GM12878 (cell line): Measurements from ENCODE around the gene ASIC4. TPM values are rescaled to one million over a fixed set of nuclear protein-coding genes. Genes with fewer than 3 reads are reported as not detected.

ENCODE experiments used
- ATAC-seq: fragments of 200-7000 bp; cut with Tn5 transposase; 3 replicates; pipeline ENCODE4 v1.9.1; 2020; ENCODE audit warnings: mild to moderate bottlenecking, moderate library complexity
- BruUV-seq: library from RNA; stranded (reverse); fragments of 400-500 nt; replicated peaks from 2 replicates; lab custom pipeline; 2021; lab: Mats Ljungman, UMichigan
- CTCF ChIA-PET: fragments of 300-600 bp; sonication (Branson Sonifier 250); formaldehyde crosslinking; extraction: SDS; loops from one replicate; lab custom pipeline; 2021; ENCODE audit warnings: inconsistent platforms; lab: Yijun Ruan, JAX
- POLR2A ChIA-PET: fragments of 350-600 bp; formaldehyde crosslinking; extraction: SDS; loops from one replicate; lab custom pipeline; 2021; ENCODE audit warnings: inconsistent platforms; lab: Charles Lee
- RAD21 ChIA-PET: fragments of 300-600 bp; sonication (Branson Sonifier 250); formaldehyde crosslinking; loops from one replicate; lab custom pipeline; 2023; ENCODE audit warnings: antibody characterized with exemption; ENCODE audit not compliant: unreplicated experiment; lab: Charles Lee
- SMC1A ChIA-PET: fragments of 300-600 bp; sonication (Branson Sonifier 250); formaldehyde crosslinking; loops from one replicate; lab custom pipeline; 2023; ENCODE audit not compliant: unreplicated experiment, uncharacterized antibody; lab: Charles Lee
- DNase-seq: peaks from one replicate; pipeline ENCODE4 v3.0.0-alpha.2; 2011; ENCODE audit warnings: low read depth, low spot score
- FAIRE-seq: peaks from 3 replicates; lab custom pipeline; 2011; peaks lifted over from hg19 to GRCh38; lab: Jason Lieb, UNC
- H2AFZ ChIP-seq: 2 replicates; pipeline ENCODE4 v1.6.0; 2011; ENCODE audit warnings: low read depth, low read length, control low read depth; ENCODE audit not compliant: control insufficient read depth
- H3K27ac ChIP-seq: 2 replicates; pipeline ENCODE4 v1.5.1; 2011; ENCODE audit warnings: control low read depth; ENCODE audit not compliant: control insufficient read depth, insufficient read depth
- H3K27me3 ChIP-seq, 2 experiments: replicated peaks in 1 of 2; 2 replicates each; pipeline versions ENCODE4 v1.6.0 to v1.6.1; 2011; ENCODE audit warnings: low read length in 1 of 2; ENCODE audit not compliant: control insufficient read depth in 2 of 2, insufficient read depth in 2 of 2
- H3K36me3 ChIP-seq, 2 experiments: 2 replicates each; pipeline ENCODE4 v1.5.1; 2011; ENCODE audit warnings: low read length in 1 of 2; ENCODE audit not compliant: control insufficient read depth in 2 of 2, insufficient read depth in 2 of 2
- H3K4me1 ChIP-seq: 2 replicates; pipeline ENCODE4 v1.6.1; 2011; ENCODE audit warnings: mild to moderate bottlenecking, low read length, moderate library complexity, mixed read lengths; ENCODE audit not compliant: control insufficient read depth, insufficient read depth
- H3K4me2 ChIP-seq: 2 replicates; pipeline ENCODE4 v1.6.0; 2011; ENCODE audit warnings: control low read depth; ENCODE audit not compliant: control insufficient read depth, insufficient read depth
- H3K4me3 ChIP-seq: fragments of 200-600 bp; sonication (generic); 2 replicates; pipeline ENCODE4 v1.5.1; 2016
- H3K79me2 ChIP-seq: 2 replicates; pipeline ENCODE4 v1.6.0; 2011; ENCODE audit warnings: low read length; ENCODE audit not compliant: control insufficient read depth, insufficient read depth
- H3K9ac ChIP-seq: 2 replicates; pipeline ENCODE4 v1.8.0; 2011; ENCODE audit warnings: low read length, control low read depth, mixed read lengths; ENCODE audit not compliant: control insufficient read depth, insufficient read depth
- H3K9me3 ChIP-seq: replicated peaks from 3 replicates; pipeline ENCODE4 v1.5.1; 2011; ENCODE audit warnings: mild to moderate bottlenecking, low read length; ENCODE audit not compliant: control insufficient read depth, insufficient read depth
- H4K20me1 ChIP-seq: 2 replicates; pipeline ENCODE4 v1.6.0; 2011; ENCODE audit not compliant: control insufficient read depth, insufficient read depth
- BCL3 ChIP-seq: IDR thresholded peaks from 2 replicates; pipeline ENCODE4 v1.6.1; 2011; ENCODE audit warnings: borderline replicate concordance, low read depth, mild to moderate bottlenecking, moderate library complexity, low read length; ENCODE audit not compliant: insufficient read depth, poor library complexity, severe bottlenecking
- E2F4 ChIP-seq: IDR thresholded peaks from 2 replicates; pipeline ENCODE4 v1.6.1; 2012; ENCODE audit warnings: low read depth, low read length, improper control_type of control experiment
- IRF3 ChIP-seq: fragments of 450-650 bp; IDR thresholded peaks from 2 replicates; pipeline ENCODE4 v1.6.1; 2014; ENCODE audit warnings: mild to moderate bottlenecking
- MEF2B ChIP-seq: fragments of 450-650 bp; IDR thresholded peaks from 2 replicates; pipeline ENCODE4 v1.6.1; 2018; ENCODE audit warnings: mild to moderate bottlenecking, moderate library complexity; ENCODE audit not compliant: partially characterized antibody, poor library complexity, severe bottlenecking
- MLLT1 ChIP-seq: fragments of 450-650 bp; IDR thresholded peaks from 2 replicates; pipeline ENCODE4 v1.6.1; 2016; ENCODE audit warnings: mild to moderate bottlenecking
- NRF1 ChIP-seq: conservative IDR thresholded peaks from 2 replicates; pipeline ENCODE4 v1.6.1; 2011; ENCODE audit warnings: mild to moderate bottlenecking, low read depth, low read length, improper control_type of control experiment
- REST ChIP-seq: IDR thresholded peaks from 2 replicates; pipeline ENCODE4 v1.6.1; 2012; ENCODE audit warnings: mild to moderate bottlenecking, low read depth, low read length
- TCF3 ChIP-seq: IDR thresholded peaks from 2 replicates; pipeline ENCODE4 v1.6.1; 2012; ENCODE audit warnings: low read depth, mild to moderate bottlenecking, low read length, borderline replicate concordance; ENCODE audit not compliant: insufficient read depth
- ZSCAN29 ChIP-seq: fragments of 450-650 bp; IDR thresholded peaks from 2 replicates; pipeline ENCODE4 v1.6.1; 2017; ENCODE audit warnings: mild to moderate bottlenecking, moderate library complexity
- WGBS: methylation state at CpG from one replicate; pipeline ENCODE4 v1.1.6; 2016; ENCODE audit warnings: low lambda C conversion rate; ENCODE audit not compliant: insufficient replicate concordance, insufficient coverage; ENCODE audit errors: missing lambda C conversion rate; 5-methylcytosine and 5-hydroxymethylcytosine counted together
- in situ Hi-C: fragments of 300-500 bp; cut with MboI; formaldehyde crosslinking; loops from 9 replicates; pipeline ENCODE4 v1.14.3; 2018; ENCODE audit warnings: mixed read lengths
- intact Hi-C: fragments of 100-400 bp; cut with micrococcal nuclease; formaldehyde crosslinking; loops from one replicate; pipeline ENCODE4 v1.14.2; 2022; ENCODE audit not compliant: unreplicated experiment
- polyA plus RNA-seq, 11 experiments: library from polyadenylated mRNA; depleted of rRNA in 4 of 11; unstranded in 6 of 11; stranded (reverse) in 5 of 11; fragments of >200 nt; fragmentation: Nextera tagmentation in 4 of 11; fragmentation: Illumina TruSeq in 1 of 11; extraction: Ambion mirVana in 4 of 11; extraction: Trizol in 1 of 11; gene quantifications; 1 replicate in 1 of 11; 2 replicates in 10 of 11; pipeline versions ENCODE4 v1.2.1 to v1.2.3, GENCODE V29; 2011 to 2016; ENCODE audit warnings: inconsistent platforms in 2 of 11, missing spikeins in 2 of 11, low read depth in 1 of 11
- total RNA-seq, 4 experiments: library from RNA; depleted of rRNA in 3 of 4; stranded (reverse); fragments of >200 nt in 3 of 4; fragmentation: Illumina TruSeq in 1 of 4; extraction: Trizol in 1 of 4; gene quantifications; 2 replicates each; pipeline versions ENCODE4 v1.2.1 to v1.2.3, GENCODE V29; 2013 to 2021

Gene ASIC4
- total and polyA plus RNA-seq, 10 of the 15 experiments (the other 5 are each of a cell fraction or from before 2014, with no cell fraction given): 0.01 TPM; not detected in 9

GRCh38 chr2:219499058-219499307 lies 15.3 kb upstream of the ASIC4 start (continued):
- no peak for TF ChIP-seq NRF1
- TF ChIP-seq E2F4: no peak

- POLR2A ChIA-PET: interaction anchor here (0.6 to 2.1 kb wide), 2 partner anchors 111 to 1040 kb away, joined by 3 to 15 read pairs; partner anchors contain the start of gene DNPEP
- no peak for FAIRE-seq
- H3K4me3 ChIP-seq: peak overlapping the region; percentile 83
- no peak for DNase-seq
- CTCF ChIA-PET: interaction anchor here (0.9 to 11.4 kb wide), 13 partner anchors 9 to 186 kb away, joined by 3 to 224 read pairs (median 5); partner anchors contain the start of genes CHPF, STK11IP and TMEM198
- no peak overlapping the region for H2AFZ ChIP-seq
- TF ChIP-seq ZSCAN29: no peak
- TF ChIP-seq REST: no peak
- no peak for TF ChIP-seq TCF3
- no peak for TF ChIP-seq BCL3
- no peak for TF ChIP-seq MEF2B
- TF ChIP-seq IRF3: no peak
- no peak for TF ChIP-seq MLLT1
- WGBS: 0% methylated on average over 1 of the region's 1 CpG
- H3K4me1 ChIP-seq: peaks cover 15% of the 10 kb centered on the region
- BruUV-seq: no TSS peak
- H4K20me1 ChIP-seq: no peaks in the 10 kb centered on the region
- peak overlapping the region; percentile 93 for H3K4me2 ChIP-seq
- peak overlapping the region; percentile 88 for H3K9ac ChIP-seq
- H3K27me3 ChIP-seq: peaks cover 5 to 15% of the 10 kb centered on the region in 2 experiments
- intact Hi-C loops (no loop called here), in situ Hi-C loops (no loop called here)
- peaks cover 11% of the 10 kb centered on the region for H3K79me2 ChIP-seq
- RAD21 ChIA-PET: interaction anchor here (1.0 to 3.6 kb wide), 3 partner anchors 30 to 221 kb away, joined by 3 to 21 read pairs (median 6); partner anchors contain the start of gene DNAJB2
- ATAC-seq: no peak
- peak overlapping the region; percentile 79 for H3K27ac ChIP-seq
- peaks cover 0 to 7% of the 10 kb centered on the region in 2 experiments; a peak in 1 of 4 replicates for H3K36me3 ChIP-seq
- no peaks in the 10 kb centered on the region; the same call in 2 of the 3 replicates for H3K9me3 ChIP-seq
- SMC1A ChIA-PET: interaction anchor here (4.0 kb wide), 1 partner anchor 29 kb away, joined by 22 read pairs; no protein-coding TSS in a partner anchor
Observed at GRCh38 chr2:219499555-219499954, 14.7 kb upstream of the ASIC4 start.
